GM21381 (cell line): Measurements from ENCODE around the gene AK8.

ENCODE experiments used
- ATAC-seq: cut with Tn5 transposase; IDR thresholded peaks from one replicate; pipeline ENCODE4 v1.9.1; 2021; ENCODE audit warnings: mild to moderate bottlenecking, moderate library complexity; ENCODE audit not compliant: unreplicated experiment

AK8 gene

GRCh38 chr9:132877824-132878694 is at the start of gene AK8:
AK8 (minus strand) TSS chr9:132878284; CDS start chr9:132878255, 29 bp downstream.
- peak; percentile 72 for ATAC-seq

- no peak for ATAC-seq
Measured at GRCh38 chr9:132927704-132928103, 49.6 kb upstream of the AK8 start.

- no peak for ATAC-seq
Measured at GRCh38 chr9:132923346-132923902, 45.3 kb upstream of the AK8 start.

- no peak for ATAC-seq
Measured at GRCh38 chr9:132919614-132920268, 41.7 kb upstream of the AK8 start.

GRCh38 chr9:132914924-132915323 is 36.8 kb upstream of the AK8 start:
- no peak for ATAC-seq

- ATAC-seq, result no peak
Measured at GRCh38 chr9:132912131-132912530, 34.0 kb upstream of the AK8 start.

GRCh38 chr9:132910376-132910775 is 32.3 kb upstream of the AK8 start:
- ATAC-seq, result no peak

GRCh38 chr9:132909311-132909710 is 31.2 kb upstream of the AK8 start:
- no peak for ATAC-seq

- ATAC-seq, result no peak
Measured at GRCh38 chr9:132908635-132909034, 30.6 kb upstream of the AK8 start.

- ATAC-seq, result no peak
Measured at GRCh38 chr9:132905726-132906125, 27.6 kb upstream of the AK8 start.

GRCh38 chr9:132903574-132904492 is 25.7 kb upstream of the AK8 start:
- ATAC-seq, result no peak

- ATAC-seq, result no peak
Measured at GRCh38 chr9:132901858-132902831, 24.1 kb upstream of the AK8 start.

GRCh38 chr9:132898051-132898450 is 20.0 kb upstream of the AK8 start:
- ATAC-seq, result no peak

- ATAC-seq, result no peak
Measured at GRCh38 chr9:132896906-132897305, 18.8 kb upstream of the AK8 start.

GRCh38 chr9:132896264-132896663 is 18.2 kb upstream of the AK8 start:
- ATAC-seq, result no peak

GRCh38 chr9:132894862-132895835 is 17.1 kb upstream of the AK8 start:
- no peak for ATAC-seq

- ATAC-seq, result no peak
Measured at GRCh38 chr9:132894346-132894745, 16.3 kb upstream of the AK8 start.

- no peak for ATAC-seq
Measured at GRCh38 chr9:132892400-132892799, 14.3 kb upstream of the AK8 start.

GRCh38 chr9:132888151-132888550 is 10.1 kb upstream of the AK8 start:
- no peak for ATAC-seq
